Measurements from ENCODE around the gene HDAC4.

Gene HDAC4

DNA sequence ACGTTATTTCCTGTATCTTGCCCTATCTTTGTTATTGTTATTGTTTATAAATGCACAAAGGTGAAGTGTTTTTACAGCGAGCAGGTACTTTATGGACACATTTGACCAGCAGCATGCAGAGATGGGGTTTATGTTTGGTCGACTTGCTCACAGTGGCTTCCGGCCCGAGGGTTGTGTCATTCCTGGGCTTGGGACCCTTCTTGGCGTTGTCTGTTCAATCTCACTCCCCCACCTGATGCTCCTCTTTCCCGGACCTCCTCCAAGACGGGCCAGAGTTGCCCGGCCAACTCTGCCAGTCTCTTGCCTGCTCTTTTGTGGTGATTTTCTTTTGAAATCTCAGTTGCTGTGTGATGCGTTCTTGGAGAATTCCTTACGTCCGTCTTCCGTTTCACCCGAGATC lies 399.0 kb downstream of the HDAC4 start:
- DNase-seq (ENCODE audit: low read depth): no peak
- no peak overlapping the region for H3K4me3 ChIP-seq (ENCODE audit: low read length)
- TF ChIP-seq, protein P1, sequence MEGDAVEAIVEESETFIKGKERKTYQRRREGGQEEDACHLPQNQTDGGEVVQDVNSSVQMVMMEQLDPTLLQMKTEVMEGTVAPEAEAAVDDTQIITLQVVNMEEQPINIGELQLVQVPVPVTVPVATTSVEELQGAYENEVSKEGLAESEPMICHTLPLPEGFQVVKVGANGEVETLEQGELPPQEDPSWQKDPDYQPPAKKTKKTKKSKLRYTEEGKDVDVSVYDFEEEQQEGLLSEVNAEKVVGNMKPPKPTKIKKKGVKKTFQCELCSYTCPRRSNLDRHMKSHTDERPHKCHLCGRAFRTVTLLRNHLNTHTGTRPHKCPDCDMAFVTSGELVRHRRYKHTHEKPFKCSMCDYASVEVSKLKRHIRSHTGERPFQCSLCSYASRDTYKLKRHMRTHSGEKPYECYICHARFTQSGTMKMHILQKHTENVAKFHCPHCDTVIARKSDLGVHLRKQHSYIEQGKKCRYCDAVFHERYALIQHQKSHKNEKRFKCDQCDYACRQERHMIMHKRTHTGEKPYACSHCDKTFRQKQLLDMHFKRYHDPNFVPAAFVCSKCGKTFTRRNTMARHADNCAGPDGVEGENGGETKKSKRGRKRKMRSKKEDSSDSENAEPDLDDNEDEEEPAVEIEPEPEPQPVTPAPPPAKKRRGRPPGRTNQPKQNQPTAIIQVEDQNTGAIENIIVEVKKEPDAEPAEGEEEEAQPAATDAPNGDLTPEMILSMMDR (conservative IDR thresholded peaks at IDR 0.05; ENCODE audit: low read depth, low read length): no peak

- H3K4me3 ChIP-seq (ENCODE audit: low read length): no peak overlapping the region
- TF ChIP-seq, protein P1 (conservative IDR thresholded peaks at IDR 0.05; ENCODE audit: low read depth, low read length): no peak
These were observed 400.2 kb downstream of the HDAC4 start for GRCh38 chr2:239000500-239001073.

GRCh38 chr2:239000089-239000488 lies 400.7 kb downstream of the HDAC4 start:
- no peak overlapping the region for H3K4me3 ChIP-seq (ENCODE audit: low read length)
- TF ChIP-seq, protein P1 (conservative IDR thresholded peaks at IDR 0.05; ENCODE audit: low read depth, low read length): no peak
- no peak for DNase-seq (ENCODE audit: low read depth)

More at GRCh38 chr2:239000500-239001073, 400.2 kb downstream of the HDAC4 start:
- no peak for DNase-seq (ENCODE audit: low read depth)

DNA sequence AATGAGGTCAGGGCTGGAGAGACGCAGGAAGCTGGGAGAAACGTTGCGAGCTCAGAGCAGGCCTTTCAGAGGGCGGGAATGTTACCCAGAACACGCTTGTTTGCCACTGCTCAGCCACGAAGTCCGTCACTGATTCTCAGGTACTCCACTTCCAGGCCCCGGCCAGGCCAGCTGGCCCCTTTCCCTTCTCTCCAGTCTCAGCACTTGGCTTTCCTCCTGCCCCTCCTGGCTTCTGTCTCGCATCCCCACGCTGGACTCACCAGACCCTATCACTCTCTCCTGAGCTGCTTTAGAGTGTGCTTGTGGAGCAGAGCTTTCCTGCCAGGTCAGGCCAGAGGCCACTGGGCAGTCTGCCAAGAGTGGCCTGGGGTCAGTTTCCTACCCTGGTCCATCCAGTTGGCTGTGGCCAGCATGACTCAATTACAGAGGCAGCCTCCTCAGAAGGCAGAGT lies 401.5 kb downstream of the HDAC4 start:
- no peak for DNase-seq (ENCODE audit: low read depth)
- TF ChIP-seq, protein P1 (conservative IDR thresholded peaks at IDR 0.05; ENCODE audit: low read depth, low read length): no peak
- no peak overlapping the region for H3K4me3 ChIP-seq (ENCODE audit: low read length)

DNA sequence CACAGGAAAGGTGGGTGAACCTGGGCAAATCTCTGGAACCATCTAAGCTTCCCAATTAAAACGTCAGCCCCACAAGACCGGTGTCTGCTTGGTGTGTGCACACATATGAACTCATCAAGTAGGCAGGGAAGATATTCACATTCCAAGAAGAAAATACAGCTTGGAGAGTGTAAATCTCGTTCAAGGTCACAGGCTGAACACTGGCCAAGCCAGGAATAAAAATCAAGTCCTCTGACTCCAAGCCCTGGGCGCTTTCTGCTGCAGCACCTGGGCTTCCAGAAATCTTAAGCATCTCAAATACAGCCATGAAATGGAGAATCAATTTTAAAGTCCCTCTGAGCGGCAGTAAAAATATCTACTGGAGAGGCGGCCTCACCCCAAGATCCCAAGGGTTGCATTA lies 402.0 kb downstream of the HDAC4 start:
- no peak for DNase-seq (ENCODE audit: low read depth)
- no peak overlapping the region for H3K4me3 ChIP-seq (ENCODE audit: low read length)
- TF ChIP-seq, protein P1 (conservative IDR thresholded peaks at IDR 0.05; ENCODE audit: low read depth, low read length): no peak

Data from retinal pigment epithelial cell (primary cell).